NB4 (cell line): Measurements from ENCODE around the gene PRRT1B.

Source experiments
- CTCF ChIP-seq: IDR thresholded peaks from one replicate; pipeline ENCODE4 v1.5.1; 2012; ENCODE audit warnings: low read depth, low read length
- POLR2A ChIP-seq: IDR thresholded peaks from 2 replicates; pipeline ENCODE4 v1.6.1; 2011; ENCODE audit warnings: mild to moderate bottlenecking; ENCODE audit not compliant: insufficient read length; ENCODE audit errors: extremely low read depth
- TF ChIP-seq, protein P1 (sequence below): IDR thresholded peaks from 2 replicates; pipeline ENCODE4 v1.6.1; 2011; ENCODE audit warnings: low read depth, low read length

- TF ChIP-seq CTCF (no peak), POLR2A (no peak)
- TF ChIP-seq, protein P1, sequence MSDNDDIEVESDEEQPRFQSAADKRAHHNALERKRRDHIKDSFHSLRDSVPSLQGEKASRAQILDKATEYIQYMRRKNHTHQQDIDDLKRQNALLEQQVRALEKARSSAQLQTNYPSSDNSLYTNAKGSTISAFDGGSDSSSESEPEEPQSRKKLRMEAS = no peak
These were observed 19.4 kb upstream of the PRRT1B start for GRCh38 chr9:131525643-131526565.
